Brain microvascular endothelial cell (primary cell): ENCODE data around the gene DCHS1.

Experiments used
- DNase-seq: peaks from one replicate; pipeline ENCODE4 v3.0.0-alpha.2; 2020
- H3K27ac ChIP-seq: fragments of 250-450 bp; sonication (Bioruptor Pico); 2 replicates; pipeline ENCODE4 v1.5.1; 2020; ENCODE audit warnings: mild to moderate bottlenecking, moderate library complexity
- H3K27me3 ChIP-seq: fragments of 250-450 bp; sonication (Bioruptor Pico); replicated peaks from 2 replicates; pipeline ENCODE4 v1.5.1; 2020; ENCODE audit warnings: mild to moderate bottlenecking
- H3K36me3 ChIP-seq: fragments of 250-450 bp; sonication (Bioruptor Pico); replicated peaks from 2 replicates; pipeline ENCODE4 v1.5.1; 2020; ENCODE audit warnings: mild to moderate bottlenecking
- H3K4me3 ChIP-seq: 2 replicates; pipeline ENCODE4 v1.5.1; 2011; ENCODE audit warnings: low read depth, mild to moderate bottlenecking, control low read depth, low read length, moderate library complexity
- in situ Hi-C: cut with HindIII; loops from 2 replicates; pipeline ENCODE4 v1.10.0; 2017; ENCODE audit warnings: low sequenced_read_pairs, low pct_ligation_motif_present
- TF ChIP-seq, protein P1 (sequence below): IDR thresholded peaks from 2 replicates; pipeline ENCODE4 v1.5.1; 2011; ENCODE audit warnings: low read depth, mild to moderate bottlenecking, moderate library complexity, low read length, control low read depth, inconsistent platforms; ENCODE audit errors: missing control alignments

DCHS1 gene

DNA sequence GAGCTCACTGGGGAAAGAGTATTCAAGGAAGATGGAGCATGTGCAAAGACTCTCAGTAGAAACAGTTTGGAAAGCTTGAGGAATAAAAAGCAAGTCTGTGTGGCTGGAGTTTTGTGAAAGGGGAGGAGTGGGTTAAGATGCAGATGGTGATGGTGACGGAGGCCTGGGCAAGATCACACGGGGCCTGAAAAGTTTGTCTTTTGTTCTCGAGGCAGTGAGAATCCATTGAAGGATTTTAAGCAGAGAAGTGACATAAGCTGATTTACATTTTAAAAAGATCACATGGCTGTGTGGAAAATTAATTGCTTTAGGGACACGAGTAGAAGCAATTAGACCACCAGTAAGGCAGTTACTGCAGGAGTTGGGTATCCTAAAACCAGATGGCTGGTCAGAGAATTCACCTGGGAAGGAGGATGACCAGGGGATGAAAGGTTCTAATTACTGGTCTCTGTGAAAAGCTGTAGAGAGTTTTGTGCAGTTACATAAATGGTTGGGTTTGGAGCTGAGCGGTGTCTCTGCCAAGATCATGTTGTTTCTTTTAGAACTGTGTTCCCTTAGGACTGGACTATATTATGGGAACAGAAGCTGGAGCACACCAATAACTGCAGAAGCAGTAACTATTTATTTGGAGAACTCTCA is 59.3 kb downstream of the DCHS1 start:
- no peak overlapping the region for H3K27ac ChIP-seq
- no peaks in the 10 kb centered on the region for H3K27me3 ChIP-seq
- H3K36me3 ChIP-seq: peaks cover 27% of the 10 kb centered on the region
- DNase-seq: no peak
- in situ Hi-C loops: no loop called here
- TF ChIP-seq, protein P1, sequence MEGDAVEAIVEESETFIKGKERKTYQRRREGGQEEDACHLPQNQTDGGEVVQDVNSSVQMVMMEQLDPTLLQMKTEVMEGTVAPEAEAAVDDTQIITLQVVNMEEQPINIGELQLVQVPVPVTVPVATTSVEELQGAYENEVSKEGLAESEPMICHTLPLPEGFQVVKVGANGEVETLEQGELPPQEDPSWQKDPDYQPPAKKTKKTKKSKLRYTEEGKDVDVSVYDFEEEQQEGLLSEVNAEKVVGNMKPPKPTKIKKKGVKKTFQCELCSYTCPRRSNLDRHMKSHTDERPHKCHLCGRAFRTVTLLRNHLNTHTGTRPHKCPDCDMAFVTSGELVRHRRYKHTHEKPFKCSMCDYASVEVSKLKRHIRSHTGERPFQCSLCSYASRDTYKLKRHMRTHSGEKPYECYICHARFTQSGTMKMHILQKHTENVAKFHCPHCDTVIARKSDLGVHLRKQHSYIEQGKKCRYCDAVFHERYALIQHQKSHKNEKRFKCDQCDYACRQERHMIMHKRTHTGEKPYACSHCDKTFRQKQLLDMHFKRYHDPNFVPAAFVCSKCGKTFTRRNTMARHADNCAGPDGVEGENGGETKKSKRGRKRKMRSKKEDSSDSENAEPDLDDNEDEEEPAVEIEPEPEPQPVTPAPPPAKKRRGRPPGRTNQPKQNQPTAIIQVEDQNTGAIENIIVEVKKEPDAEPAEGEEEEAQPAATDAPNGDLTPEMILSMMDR: no peak
- no peak overlapping the region for H3K4me3 ChIP-seq

DNA sequence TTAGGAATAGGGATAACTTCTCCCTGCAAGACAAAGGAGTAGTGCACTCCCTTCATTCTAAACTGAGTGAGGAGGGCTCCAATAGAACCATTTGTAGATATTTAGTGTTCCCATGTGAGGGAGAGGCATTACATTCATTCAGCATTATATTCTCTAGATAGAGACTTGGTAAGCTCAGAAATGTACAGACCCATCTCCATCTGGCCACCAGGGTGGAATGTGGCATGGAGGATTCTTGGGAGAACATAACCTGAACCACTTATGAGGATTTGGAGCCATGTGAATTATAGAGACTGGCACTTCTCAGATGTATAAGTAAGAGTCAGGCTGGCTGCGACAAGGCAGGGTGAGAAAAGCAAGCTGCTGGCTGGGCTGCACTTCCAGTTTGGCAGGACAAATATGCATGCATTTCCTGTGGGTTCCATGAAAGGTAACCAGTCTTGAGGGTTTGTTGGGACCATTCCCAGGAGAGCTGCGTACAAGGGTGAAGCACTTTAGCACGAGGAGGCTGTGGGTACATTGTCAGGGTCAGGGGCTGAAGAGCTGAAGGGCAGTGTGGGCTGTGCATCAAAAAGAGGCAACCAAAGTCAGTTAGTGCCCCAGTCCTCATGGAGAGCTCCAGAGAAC is 61.4 kb downstream of the DCHS1 start:
- TF ChIP-seq, protein P1: no peak
- Histone ChIP-seq H3K27ac (no peak overlapping the region), H3K27me3 (no peaks in the 10 kb centered on the region), H3K4me3 (no peak overlapping the region), H3K36me3 (peaks cover 16% of the 10 kb centered on the region)
- no peak for DNase-seq
- in situ Hi-C loops: no loop called here

DNA sequence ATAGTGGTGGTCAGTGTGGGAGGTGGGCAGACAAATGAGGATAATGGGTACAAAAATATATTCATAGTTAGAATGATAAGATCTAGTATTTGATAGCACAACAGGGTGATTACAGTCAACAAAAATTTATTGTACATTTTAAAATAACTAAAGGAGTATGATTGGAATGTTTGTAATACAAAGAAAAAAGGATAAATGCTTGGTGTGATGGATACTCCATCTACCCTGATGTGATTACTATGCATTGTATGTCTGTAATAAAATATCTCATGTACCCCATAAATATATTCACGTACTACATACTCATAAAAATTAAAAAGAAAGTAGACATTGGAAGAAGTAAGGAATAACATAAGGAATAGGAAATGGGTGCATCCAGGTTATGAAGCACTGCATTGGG is 67.6 kb downstream of the DCHS1 start:
- DNase-seq: no peak
- TF ChIP-seq, protein P1: no peak
- in situ Hi-C loops: no loop called here
- no peak overlapping the region for H3K27ac ChIP-seq
- H3K36me3 ChIP-seq: peaks cover 3% of the 10 kb centered on the region
- no peaks in the 10 kb centered on the region for H3K27me3 ChIP-seq
- no peak overlapping the region for H3K4me3 ChIP-seq

DNA sequence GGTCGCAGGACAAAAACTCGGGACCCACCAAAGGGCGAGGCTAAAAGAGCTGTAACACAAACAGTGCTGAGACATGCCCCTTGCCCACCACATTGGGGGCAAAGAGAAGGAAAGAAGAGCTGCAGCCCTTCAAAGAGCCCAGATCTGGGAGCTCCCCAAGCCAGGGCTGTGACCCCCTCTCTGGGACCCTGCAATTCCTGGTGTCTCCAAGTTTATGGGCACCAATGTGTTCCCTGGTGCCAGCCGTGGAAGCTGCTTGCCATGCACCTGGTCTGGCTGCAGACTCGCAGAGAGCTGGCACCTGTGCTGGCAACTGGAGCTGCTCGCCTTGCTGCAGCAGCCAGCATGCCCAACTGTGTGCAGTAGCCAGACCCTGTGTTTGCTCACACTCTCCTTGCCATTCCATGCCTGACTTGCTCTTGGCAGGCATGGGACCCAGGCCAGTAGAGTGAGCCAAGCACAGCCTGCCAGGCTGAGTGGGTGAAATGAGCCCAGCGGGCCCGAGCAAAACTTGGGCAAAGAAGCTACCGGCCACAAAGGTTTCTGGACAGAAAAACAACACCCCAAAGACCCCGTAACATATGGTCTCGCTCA is 68.2 kb downstream of the DCHS1 start:
- H3K4me3 ChIP-seq: no peak overlapping the region
- in situ Hi-C loops: no loop called here
- no peak overlapping the region for H3K27ac ChIP-seq
- no peaks in the 10 kb centered on the region for H3K27me3 ChIP-seq
- no peak for DNase-seq
- peaks cover 3% of the 10 kb centered on the region for H3K36me3 ChIP-seq
- TF ChIP-seq, protein P1: no peak

DNA sequence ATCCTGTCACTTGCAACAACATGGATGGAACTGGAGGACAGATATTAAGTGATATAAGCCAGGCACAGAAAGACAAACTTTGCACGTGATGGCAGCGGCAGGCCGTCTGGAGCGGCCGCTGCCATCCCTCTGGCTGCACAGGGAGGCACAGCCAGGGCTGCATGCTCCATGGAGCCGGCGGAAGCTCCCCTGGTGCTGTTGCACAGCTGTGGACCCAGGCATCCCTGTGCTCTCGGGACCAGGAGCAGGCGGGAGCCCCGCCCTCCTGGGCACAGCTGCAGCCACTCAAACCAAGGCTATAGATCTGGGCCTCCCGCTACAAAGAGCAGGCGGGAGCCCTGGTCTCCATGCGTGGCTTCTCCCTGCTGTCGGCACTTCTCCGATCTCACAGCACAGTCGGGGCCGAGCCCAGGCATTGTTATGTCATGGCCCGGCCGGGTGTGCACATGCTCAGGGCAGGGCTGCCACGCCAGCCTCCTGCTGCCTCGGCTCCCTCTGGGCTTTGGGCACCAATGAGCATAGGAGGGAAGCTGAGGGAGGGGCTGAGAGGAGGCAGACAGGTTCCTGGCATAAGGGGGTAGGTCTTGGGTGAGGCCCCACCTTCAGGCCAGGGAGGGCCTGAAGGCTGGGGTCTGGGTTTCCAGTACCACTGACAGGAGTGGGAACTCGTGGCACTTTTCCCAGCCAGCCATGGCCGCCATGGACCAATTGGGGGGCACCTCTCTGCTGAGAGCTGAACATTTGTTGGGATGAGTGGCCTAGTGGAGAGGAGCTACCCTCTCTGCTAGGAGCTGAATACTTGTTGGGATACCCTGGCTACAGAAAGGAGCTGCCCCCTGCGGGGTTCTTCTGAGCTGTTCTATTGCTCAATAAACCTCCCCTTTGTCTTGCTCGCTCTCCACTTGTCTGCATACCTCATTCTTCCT is 68.9 kb downstream of the DCHS1 start:
- Histone ChIP-seq H3K27ac (no peak overlapping the region), H3K27me3 (no peaks in the 10 kb centered on the region), H3K36me3 (no peaks in the 10 kb centered on the region), H3K4me3 (no peak overlapping the region)
- in situ Hi-C loops: no loop called here
- TF ChIP-seq, protein P1: no peak
- DNase-seq: no peak
